GM12873 (cell line): Measurements from ENCODE around the gene CAPZB.

Experiments used
- CTCF ChIP-seq: IDR thresholded peaks from 2 replicates; pipeline ENCODE4 v1.5.1; 2012; ENCODE audit warnings: low read depth, mild to moderate bottlenecking, moderate library complexity, low read length, control low read depth; ENCODE audit not compliant: insufficient read depth; ENCODE audit errors: missing control alignments

CAPZB gene

DNA sequence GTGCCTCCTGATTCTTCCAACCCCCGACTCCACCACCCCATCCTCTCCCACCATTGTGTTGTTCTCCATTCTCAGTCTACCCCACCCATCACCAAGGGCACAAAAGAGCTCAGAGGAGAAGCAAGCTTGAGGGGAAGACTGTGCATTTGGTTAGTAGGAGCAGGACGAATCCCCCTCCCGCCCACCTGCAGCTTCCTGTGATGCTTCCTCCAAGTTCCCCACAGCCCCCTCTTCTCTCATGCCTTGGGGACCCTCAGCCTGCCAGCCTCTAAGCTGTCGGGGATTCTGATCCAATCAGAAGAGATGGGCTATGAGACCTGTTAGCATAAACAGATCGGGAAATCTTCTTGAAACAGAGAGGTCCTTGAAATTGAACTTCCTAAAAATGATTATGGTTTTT lies 22.2 kb upstream of the CAPZB start:
- TF ChIP-seq CTCF: no peak

DNA sequence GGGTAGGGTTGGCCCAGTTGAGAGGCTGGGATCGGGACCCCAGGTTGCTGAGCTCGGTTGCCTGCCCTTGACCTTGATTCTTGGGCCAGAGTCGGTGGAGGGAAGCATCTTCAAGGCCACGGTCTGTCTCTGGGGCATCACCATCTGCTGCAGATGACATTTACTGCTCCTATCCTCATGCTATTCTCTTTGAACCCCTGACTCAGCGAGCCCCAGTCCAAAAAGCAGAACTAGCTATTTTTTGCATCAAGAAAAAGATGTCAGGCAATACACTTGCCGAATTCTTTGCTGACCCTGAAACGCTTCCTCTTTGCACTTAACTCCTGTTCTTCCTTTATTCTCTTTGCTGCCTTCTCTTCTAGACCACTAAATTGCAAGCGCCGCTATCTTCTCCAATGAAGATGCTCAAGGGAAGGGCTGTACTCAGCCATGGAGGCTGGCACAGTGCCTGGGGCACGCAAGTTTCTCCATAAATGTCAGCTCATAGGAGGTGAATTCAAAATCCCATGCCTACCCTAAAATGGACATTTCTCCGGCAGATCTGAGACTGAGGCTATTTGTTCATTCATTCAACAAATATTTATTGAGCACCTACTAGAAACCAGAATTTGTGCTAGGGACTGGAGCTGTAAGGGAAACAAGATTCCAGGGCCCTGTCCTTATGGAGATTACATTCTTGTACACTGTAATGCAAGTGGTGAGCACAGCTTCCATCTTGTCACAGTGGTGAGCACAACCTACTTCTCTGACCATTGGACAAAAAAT lies 20.5 kb upstream of the CAPZB start:
- no peak for TF ChIP-seq CTCF

DNA sequence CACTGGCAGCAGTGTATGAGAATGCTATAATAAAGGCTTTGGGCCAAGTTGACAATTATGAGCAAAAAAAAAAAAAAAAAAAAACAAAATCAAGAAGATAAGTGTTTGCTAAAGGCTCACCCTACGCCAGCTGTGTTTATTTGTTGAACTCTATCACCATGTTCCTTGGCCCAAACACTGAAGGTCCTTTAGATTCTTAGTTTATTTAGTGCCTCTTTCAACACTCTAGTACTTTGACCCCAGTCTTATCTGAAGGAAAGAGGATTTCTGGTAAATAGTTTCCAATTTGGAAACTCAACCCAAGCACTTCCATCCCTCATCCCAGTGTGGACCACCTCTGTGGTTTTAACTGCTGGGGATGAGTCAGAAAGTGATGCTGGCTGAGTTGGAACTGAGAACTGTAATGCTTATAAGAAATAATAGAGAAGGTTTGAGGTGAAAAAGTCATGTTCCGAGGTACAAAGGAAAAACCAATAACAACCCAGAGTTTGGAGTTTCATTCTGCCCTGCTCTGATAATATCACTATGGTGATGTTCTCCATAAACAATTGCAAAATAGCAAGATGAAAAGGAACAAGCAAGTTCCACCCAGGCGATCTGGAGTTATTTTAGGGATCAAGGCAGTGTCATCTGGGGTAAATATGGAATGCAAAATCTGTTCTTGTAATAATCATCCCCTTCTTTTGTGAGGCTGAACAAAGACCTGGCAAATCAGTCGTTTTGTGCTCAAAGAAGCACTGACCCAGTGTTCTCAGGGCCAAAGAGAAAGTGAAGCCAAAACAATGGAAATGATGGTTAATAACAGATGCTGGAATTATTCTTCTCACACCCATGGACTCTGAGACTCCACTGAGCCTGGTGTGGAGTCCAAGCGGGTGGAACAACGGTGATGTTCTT lies 19.7 kb upstream of the CAPZB start:
- TF ChIP-seq CTCF: no peak

DNA sequence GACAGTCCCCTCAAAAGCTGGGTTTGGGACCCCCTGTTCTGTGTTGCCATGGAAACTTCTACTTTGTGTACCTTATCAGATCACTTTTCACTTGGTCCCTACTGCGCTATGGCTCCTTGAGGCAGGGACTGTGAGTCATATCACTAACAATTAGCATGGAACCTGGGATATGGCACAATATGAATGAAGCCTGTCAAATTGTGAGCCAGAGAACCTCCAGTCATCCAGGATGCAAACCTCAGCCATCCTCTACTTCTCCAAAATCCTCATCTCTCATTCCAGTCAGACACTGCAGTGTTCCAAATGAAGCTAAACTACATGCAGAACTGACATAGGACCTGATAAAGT lies 11.2 kb upstream of the CAPZB start:
- no peak for TF ChIP-seq CTCF

GRCh38 chr1:19495799-19496526 lies 10.6 kb upstream of the CAPZB start:
- no peak for TF ChIP-seq CTCF

- TF ChIP-seq CTCF: no peak
Measured at GRCh38 chr1:19495000-19495656, 9.8 kb upstream of the CAPZB start.
